GM11168 (cell line): ENCODE data around the gene INPP5D.

Experiments used
- in situ Hi-C: fragments of 300-500 bp; cut with MboI; formaldehyde crosslinking; loops from one replicate; pipeline ENCODE4 v1.12.0; 2022; ENCODE audit warnings: low sequenced_read_pairs; ENCODE audit not compliant: unreplicated experiment

INPP5D gene

GRCh38 chr2:233031556-233032500 lies 28.3 kb upstream of the INPP5D start:
- in situ Hi-C loops: no loop called here

- in situ Hi-C loops: no loop called here
Measured at GRCh38 chr2:233032551-233033320, 27.4 kb upstream of the INPP5D start, which contains the start of gene NEU2. Gene NEU2, plus strand, starts transcription at chr2:233032672. Its CDS starts 0 bp downstream, at chr2:233032672.

DNA sequence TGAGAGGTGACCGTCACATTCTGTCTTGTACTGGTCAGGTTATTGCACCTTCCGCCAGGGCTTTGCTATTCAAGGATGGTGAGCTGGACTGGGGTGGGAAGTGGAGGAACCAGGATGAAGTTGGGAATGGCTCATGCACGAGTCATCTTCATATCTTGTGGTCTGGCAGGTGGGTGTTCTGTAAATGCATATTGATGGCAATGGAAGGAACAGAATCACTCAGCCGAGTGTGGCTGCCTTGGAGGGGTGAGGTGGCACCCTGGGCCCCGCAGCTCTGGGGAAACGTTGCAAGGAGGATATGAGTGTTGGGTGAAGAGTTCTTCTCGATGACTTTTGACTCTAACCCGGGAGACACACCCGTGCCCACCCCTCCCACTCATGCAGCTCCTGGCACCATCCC lies 26.5 kb upstream of the INPP5D start:
- in situ Hi-C loops: no loop called here

- in situ Hi-C loops: no loop called here
Measured at GRCh38 chr2:233034091-233034882, 25.9 kb upstream of the INPP5D start.

- in situ Hi-C loops: no loop called here
Measured at GRCh38 chr2:233035426-233036161, 24.5 kb upstream of the INPP5D start.

DNA sequence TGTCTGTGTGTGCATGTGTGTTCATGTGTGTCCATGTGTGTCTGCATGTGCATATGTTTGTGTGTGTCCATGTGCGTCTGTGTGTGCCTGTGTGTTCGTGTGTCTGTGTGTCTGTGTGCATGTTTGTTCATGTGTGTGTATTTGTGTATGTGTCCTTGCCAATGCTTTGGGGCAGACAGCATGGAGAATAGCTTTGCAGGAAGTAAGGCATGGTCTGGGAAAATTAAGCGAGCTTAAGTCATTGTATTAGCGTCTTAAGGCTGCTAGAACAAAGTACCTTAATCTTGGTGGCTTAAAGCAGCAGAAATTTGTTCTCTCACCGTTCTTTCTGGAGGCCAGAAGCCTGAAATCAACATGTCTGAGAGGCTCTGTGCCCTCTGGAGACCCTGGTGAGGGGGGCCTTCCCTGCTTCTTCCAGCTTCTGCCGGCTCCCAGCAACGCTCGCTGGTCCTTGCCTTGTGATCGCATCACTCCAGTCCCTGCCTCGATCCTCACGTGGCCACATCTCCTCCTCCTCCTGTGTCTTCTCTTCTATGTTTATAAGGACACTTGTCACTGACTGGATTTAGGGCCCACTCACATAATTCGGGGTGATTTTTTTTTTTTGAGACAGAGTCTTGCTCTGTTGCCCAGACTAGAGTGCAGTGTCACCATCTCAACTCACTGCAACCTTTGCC lies 23.8 kb upstream of the INPP5D start:
- in situ Hi-C loops: no loop called here

GRCh38 chr2:233037078-233037477 lies 23.1 kb upstream of the INPP5D start:
- in situ Hi-C loops: no loop called here

DNA sequence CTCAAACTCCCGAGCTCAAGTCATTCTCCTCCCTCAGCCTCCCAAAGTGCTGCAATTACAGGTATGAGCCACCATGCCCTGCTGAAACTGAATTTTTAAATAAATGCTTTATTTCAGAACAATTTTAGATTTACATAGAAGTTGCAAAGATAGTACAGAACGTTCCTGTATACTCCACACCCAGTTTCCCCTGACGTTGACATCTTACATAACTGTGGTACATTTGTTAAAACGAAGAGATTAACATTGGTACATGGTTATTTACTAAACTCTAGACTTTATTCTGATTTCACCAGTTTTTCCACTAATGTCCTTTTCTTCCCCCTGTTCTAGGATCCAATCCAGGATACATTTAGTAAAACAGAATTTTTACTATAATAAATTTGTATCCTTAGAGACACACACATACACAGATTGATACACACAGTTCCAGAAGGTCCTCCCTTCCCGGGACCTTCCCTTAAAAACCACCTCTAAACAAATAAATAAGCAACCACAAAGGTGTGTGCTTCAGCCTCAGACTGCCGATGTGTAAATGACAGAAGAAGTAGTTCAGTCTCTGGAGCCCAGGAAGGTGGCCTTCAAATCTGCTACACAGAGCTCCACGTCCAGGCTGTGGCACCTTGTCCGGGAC lies 20.8 kb upstream of the INPP5D start:
- in situ Hi-C loops: no loop called here

GRCh38 chr2:233039846-233040530 lies 20.2 kb upstream of the INPP5D start:
- in situ Hi-C loops: loop anchor here (10.0 kb wide), 1 partner anchor 175 kb away; no protein-coding TSS in a partner anchor

DNA sequence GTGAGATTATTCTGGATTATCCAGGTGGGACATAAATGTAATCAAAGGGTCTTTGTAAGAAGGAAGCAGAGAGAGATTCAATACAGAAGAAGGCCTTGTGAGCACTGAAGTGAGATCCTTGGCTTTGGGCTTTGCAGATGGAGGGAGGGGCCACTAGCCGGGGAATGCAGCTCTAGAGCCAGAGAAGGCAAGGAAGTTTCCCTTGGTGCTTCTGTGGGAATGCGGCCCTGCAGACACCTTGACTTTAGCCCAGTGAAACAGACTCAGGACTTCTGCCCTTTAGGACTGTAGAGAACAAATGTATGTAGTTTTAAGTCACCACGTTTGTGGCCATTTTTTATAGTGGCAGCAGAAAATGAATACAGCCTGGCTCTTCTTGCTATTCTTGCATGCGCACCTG lies 19.6 kb upstream of the INPP5D start:
- in situ Hi-C loops: loop anchor here (10.0 kb wide), 1 partner anchor 176 kb away; no protein-coding TSS in a partner anchor

GRCh38 chr2:233041722-233042323 lies 18.3 kb upstream of the INPP5D start:
- in situ Hi-C loops: loop anchor here (10.0 kb wide), 1 partner anchor 177 kb away; no protein-coding TSS in a partner anchor

DNA sequence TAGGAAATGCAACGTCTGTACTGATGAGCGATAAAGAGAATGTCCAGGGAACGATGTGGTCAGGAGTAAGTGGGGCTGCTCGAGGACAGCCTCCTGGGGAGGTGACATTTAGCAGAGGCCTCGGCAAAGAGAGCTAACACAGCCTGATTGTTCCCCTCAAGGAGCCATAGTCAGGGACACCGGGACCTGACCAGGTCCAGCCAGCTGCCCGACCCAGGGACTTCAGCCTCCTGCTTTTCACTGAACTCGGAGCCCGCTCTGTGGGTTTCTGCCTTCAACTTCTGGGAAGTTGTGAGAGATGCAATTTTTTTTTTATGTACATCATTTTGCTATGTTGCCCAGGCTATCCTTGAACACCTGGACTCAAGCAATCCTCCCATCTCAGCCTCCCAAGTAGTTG lies 17.6 kb upstream of the INPP5D start:
- in situ Hi-C loops: loop anchor here (10.0 kb wide), 1 partner anchor 178 kb away; no protein-coding TSS in a partner anchor

- in situ Hi-C loops: loop anchor here (10.0 kb wide), 1 partner anchor 180 kb away; no protein-coding TSS in a partner anchor
Measured at GRCh38 chr2:233044974-233045605, 15.1 kb upstream of the INPP5D start.

- in situ Hi-C loops: loop anchor here (10.0 kb wide), 1 partner anchor 182 kb away; no protein-coding TSS in a partner anchor
Measured at GRCh38 chr2:233047206-233047605, 12.9 kb upstream of the INPP5D start.

- in situ Hi-C loops: loop anchor here (10.0 kb wide), 1 partner anchor 183 kb away; no protein-coding TSS in a partner anchor
Measured at GRCh38 chr2:233047667-233048066, 12.5 kb upstream of the INPP5D start.

- in situ Hi-C loops: loop anchor here (10.0 kb wide), 1 partner anchor 184 kb away; no protein-coding TSS in a partner anchor
Measured at GRCh38 chr2:233048569-233049193, 11.5 kb upstream of the INPP5D start.
